Measurements from ENCODE around the gene TMA7.

- TF ChIP-seq YY1 (IDR thresholded peaks at IDR 0.05; ENCODE audit: insufficient read depth, insufficient read length): no peak
- TF ChIP-seq SUZ12 (IDR thresholded peaks at IDR 0.05; ENCODE audit: extremely low read depth, insufficient read depth, insufficient read length): no peak
- TF ChIP-seq ZNF274 (IDR thresholded peaks at IDR 0.05; ENCODE audit: low read depth, low read length): no peak
Measured at GRCh38 chr3:48402281-48402732, 37.8 kb upstream of the TMA7 start.
